SK-N-SH (cell line): Measurements from ENCODE around the gene CYP1B1. TPM values are rescaled to one million over a fixed set of nuclear protein-coding genes. Genes with fewer than 3 reads are reported as not detected.
A peak's percentile ranks its signal among the peaks of the same experiment; 100 is the strongest.

Experiments used
- CTCF ChIA-PET: fragments of 300-600, 350-600 bp; formaldehyde crosslinking; extraction: SDS; loops from one replicate; lab custom pipeline; 2021; lab: Yijun Ruan, JAX
- POLR2A ChIA-PET: fragments of 350-600 bp; sonication (Branson Sonifier 250); formaldehyde crosslinking; extraction: SDS; loops from one replicate; lab custom pipeline; 2020; ENCODE audit warnings: antibody characterized with exemption, inconsistent platforms; lab: Yijun Ruan, JAX
- DNase-seq: peaks from one replicate; pipeline ENCODE4 v3.0.0; 2012
- H2AFZ ChIP-seq: fragments of 200-600 bp; sonication (generic); 2 replicates; pipeline ENCODE4 v1.8.1; 2016; ENCODE audit warnings: antibody characterized with exemption, mild to moderate bottlenecking, low read depth
- H3F3A ChIP-seq: fragments of 200-600 bp; sonication (generic); replicated peaks from 2 replicates; pipeline ENCODE3; 2016; ENCODE audit warnings: antibody characterized with exemption, mild to moderate bottlenecking; ENCODE audit not compliant: insufficient read depth
- H3K27ac ChIP-seq, 2 experiments: fragments of 200-500 bp in 1 of 2; fragments of 200-600 bp in 1 of 2; sonication (Bioruptor generic) in 1 of 2; sonication (generic), shearing (Covaris generic) in 1 of 2; 2 replicates each; pipeline versions ENCODE4 v1.5.1 to v1.6.1; 2014 to 2016; ENCODE audit warnings: low read depth in 2 of 2, inconsistent platforms in 1 of 2, low read length in 1 of 2, mild to moderate bottlenecking in 1 of 2, mixed read lengths in 1 of 2
- H3K27me3 ChIP-seq: fragments of 200-600 bp; sonication (generic), shearing (Covaris generic); 2 replicates; pipeline ENCODE4 v1.6.1; 2016; ENCODE audit warnings: mixed run types; ENCODE audit not compliant: insufficient read depth
- H3K36me3 ChIP-seq, 2 experiments: fragments of 200-500 bp in 1 of 2; fragments of 200-600 bp in 1 of 2; sonication (Bioruptor generic) in 1 of 2; sonication (generic) in 1 of 2; replicated peaks in 1 of 2; 2 replicates each; pipeline versions ENCODE3 to v1.5.1; 2014 to 2016; ENCODE audit warnings: low read length in 1 of 2, mild to moderate bottlenecking in 1 of 2; ENCODE audit not compliant: insufficient read depth in 2 of 2, control insufficient read depth in 1 of 2
- H3K4me1 ChIP-seq, 2 experiments: fragments of 200-500 bp in 1 of 2; fragments of 200-600 bp in 1 of 2; sonication (Bioruptor generic) in 1 of 2; sonication (generic), shearing (Covaris generic) in 1 of 2; 2 replicates each; pipeline versions ENCODE4 v1.5.1 to v1.6.1; 2014 to 2016; ENCODE audit warnings: low read depth in 1 of 2, low read length in 1 of 2, mixed run types in 1 of 2; ENCODE audit not compliant: insufficient read depth in 2 of 2, control insufficient read depth in 1 of 2
- H3K4me2 ChIP-seq: fragments of 200-600 bp; sonication (generic), shearing (Covaris generic); 2 replicates; pipeline ENCODE4 v1.6.1; 2017; ENCODE audit warnings: mixed run types
- H3K4me3 ChIP-seq, 2 experiments: fragments of 200-500 bp in 1 of 2; fragments of 200-600 bp in 1 of 2; sonication (Bioruptor generic) in 1 of 2; sonication (generic), shearing (Covaris generic) in 1 of 2; 2 replicates each; pipeline versions ENCODE4 v1.5.1 to v1.8.1; 2014 to 2016; ENCODE audit warnings: low read depth in 2 of 2, inconsistent platforms in 1 of 2, low read length in 1 of 2, mild to moderate bottlenecking in 1 of 2, mixed read lengths in 1 of 2, moderate library complexity in 1 of 2
- H3K79me2 ChIP-seq: fragments of 200-600 bp; sonication (generic); 2 replicates; pipeline ENCODE4 v1.8.1; 2017; ENCODE audit warnings: mild to moderate bottlenecking; ENCODE audit not compliant: insufficient read depth
- H3K9ac ChIP-seq: fragments of 200-600 bp; sonication (generic); 2 replicates; pipeline ENCODE4 v1.6.1; 2017; ENCODE audit warnings: mixed run types
- H3K9me2 ChIP-seq: fragments of 200-600 bp; sonication (generic); 2 replicates; pipeline ENCODE4 v1.6.1; 2017; ENCODE audit warnings: mixed run types
- H3K9me3 ChIP-seq: fragments of 200-600 bp; sonication (generic); 2 replicates; pipeline ENCODE4 v1.6.1; 2017; ENCODE audit warnings: mixed run types, mild to moderate bottlenecking, moderate library complexity
- H4K20me1 ChIP-seq: fragments of 200-600 bp; sonication (generic); 2 replicates; pipeline ENCODE4 v1.6.1; 2017; ENCODE audit warnings: mild to moderate bottlenecking, mixed run types; ENCODE audit not compliant: insufficient read depth
- CHD2 ChIP-seq: fragments of 150-350 bp; IDR thresholded peaks from 2 replicates; pipeline ENCODE4 v1.6.1; 2018; ENCODE audit warnings: low read length; ENCODE audit not compliant: partially characterized antibody
- CTCF ChIP-seq: fragments of 200-600 bp; sonication (generic); IDR thresholded peaks from 2 replicates; pipeline ENCODE4 v1.6.1; 2017; ENCODE audit warnings: antibody characterized with exemption, mild to moderate bottlenecking, moderate library complexity
- EZH2phosphoT487 ChIP-seq: fragments of 200-600 bp; sonication (generic); IDR thresholded peaks from 2 replicates; pipeline ENCODE4 v1.6.1; 2017; ENCODE audit warnings: low read depth, mixed run types, mild to moderate bottlenecking, antibody characterized with exemption, moderate library complexity, borderline replicate concordance
- FOXJ3 ChIP-seq: sonication (generic); formaldehyde crosslinking; IDR thresholded peaks from 2 replicates; pipeline ENCODE4 v1.5.1; 2020; ENCODE audit warnings: mild to moderate bottlenecking, missing genetic modification reagents
- FOXM1 ChIP-seq: IDR thresholded peaks from 2 replicates; pipeline ENCODE4 v1.4.0; 2012; ENCODE audit warnings: low read depth, mild to moderate bottlenecking
- GABPA ChIP-seq: IDR thresholded peaks from 2 replicates; pipeline ENCODE4 v1.4.0; 2012; ENCODE audit warnings: low read depth, mild to moderate bottlenecking
- GATA2 ChIP-seq: sonication (generic); formaldehyde crosslinking; IDR thresholded peaks from 2 replicates; pipeline ENCODE4 v1.5.0; 2020; ENCODE audit warnings: mild to moderate bottlenecking, missing genetic modification reagents
- IRF3 ChIP-seq: fragments of 150-350 bp; IDR thresholded peaks from 2 replicates; pipeline ENCODE4 v1.6.1; 2016; ENCODE audit warnings: mild to moderate bottlenecking, low read depth, low read length
- MEF2A ChIP-seq: IDR thresholded peaks from 2 replicates; pipeline ENCODE4 v1.4.0; 2012; ENCODE audit warnings: low read depth, borderline replicate concordance
- MXI1 ChIP-seq: IDR thresholded peaks from 2 replicates; pipeline ENCODE4 v1.6.1; 2012; ENCODE audit warnings: mild to moderate bottlenecking, low read depth, low read length, improper control_type of control experiment
- POLR2AphosphoS5 ChIP-seq: IDR thresholded peaks from 2 replicates; pipeline ENCODE4 v1.6.1; 2012; ENCODE audit warnings: low read depth, low read length
- REST ChIP-seq: IDR thresholded peaks from 2 replicates; pipeline ENCODE4 v1.6.1; 2012; ENCODE audit warnings: mild to moderate bottlenecking, low read depth, low read length, moderate library complexity
- RFX5 ChIP-seq: IDR thresholded peaks from 2 replicates; pipeline ENCODE4 v1.6.1; 2012; ENCODE audit warnings: mild to moderate bottlenecking, improper control_type of control experiment, low read length
- SIN3A ChIP-seq: IDR thresholded peaks from 2 replicates; pipeline ENCODE4 v1.6.1; 2012; ENCODE audit warnings: low read depth, mild to moderate bottlenecking, low read length, moderate library complexity, borderline replicate concordance
- SMC3 ChIP-seq: IDR thresholded peaks from 2 replicates; pipeline ENCODE4 v1.6.1; 2012; ENCODE audit warnings: low read depth, low read length, improper control_type of control experiment
- USF1 ChIP-seq: IDR thresholded peaks from 2 replicates; pipeline ENCODE4 v1.4.0; 2012; ENCODE audit warnings: low read depth, borderline replicate concordance
- USF2 ChIP-seq: fragments of 150-350 bp; IDR thresholded peaks from 2 replicates; pipeline ENCODE4 v1.6.1; 2017; ENCODE audit warnings: antibody characterized with exemption, low read length, low read depth, borderline replicate concordance
- WGBS: methylation state at CpG from one replicate; pipeline ENCODE4 v1.1.6; 2017; ENCODE audit warnings: low lambda C conversion rate; 5-methylcytosine and 5-hydroxymethylcytosine counted together
- polyA plus RNA-seq, 3 experiments: library from polyadenylated mRNA; depleted of rRNA; stranded (reverse); fragments of >200 nt; gene quantifications; 2 replicates each; pipeline ENCODE4 v1.2.3, GENCODE V29; 2012

CYP1B1 gene
- polyA plus RNA-seq, 1 of the 3 experiments (the other 2 are of a cell fraction), result 0.20 TPM

- Histone ChIP-seq H3K79me2 (no peaks in the 10 kb centered on the region), H3K4me2 (no peak overlapping the region), H3K27ac (peak overlapping the region in 1 of 2 experiments; percentile 35; a peak in 1 of 4 replicates), H2AFZ (no peak overlapping the region), H3K9ac (no peak overlapping the region), H3K4me1 (peaks cover 0 to 31% of the 10 kb centered on the region in 2 experiments; a peak in 2 of 4 replicates), H3K4me3 (no peak overlapping the region), H3K36me3 (no peaks in the 10 kb centered on the region), H3F3A (no peaks in the 10 kb centered on the region), H4K20me1 (no peaks in the 10 kb centered on the region), H3K9me3 (no peaks in the 10 kb centered on the region), H3K9me2 (no peaks in the 10 kb centered on the region), H3K27me3 (no peaks in the 10 kb centered on the region)
- WGBS, result 86% methylated on average over 4 of the region's 4 CpGs
- TF ChIP-seq FOXJ3 (CRISPR knock-in tag), result no peak
- no peak for TF ChIP-seq CTCF
- TF ChIP-seq USF2, result no peak
- no peak for TF ChIP-seq FOXM1
- TF ChIP-seq REST, result no peak
- TF ChIP-seq IRF3, result no peak
- no peak for TF ChIP-seq GATA2 (CRISPR knock-in tag)
- no peak for TF ChIP-seq RFX5
- no peak for TF ChIP-seq USF1
- no peak for TF ChIP-seq MEF2A
- no peak for TF ChIP-seq MXI1
- no peak for TF ChIP-seq CHD2
- no peak for TF ChIP-seq SIN3A
- TF ChIP-seq SMC3, result no peak
- no peak for TF ChIP-seq GABPA
- TF ChIP-seq EZH2phosphoT487, result no peak
- TF ChIP-seq POLR2AphosphoS5, result no peak
- no peak for DNase-seq
- ChIA-PET CTCF (interaction anchor here (0.7 to 12.4 kb wide), 15 partner anchors 8 to 718 kb away, joined by 3 to 157 read pairs (median 4); partner anchors contain the start of gene CYP1B1), POLR2A (interaction anchor here (1.5 kb wide), 1 partner anchor 38 kb away, joined by 4 read pairs; the partner anchor contains the start of gene CYP1B1)
Measured at GRCh38 chr2:38113981-38114708, 38.2 kb upstream of the CYP1B1 start.
